Sigmoid colon (tissue), 7 donors: ENCODE measurements around the gene APOH. TPM values are rescaled to one million over a fixed set of nuclear protein-coding genes. Genes with fewer than 3 reads are reported as not detected.

Source experiments
- DNase-seq: peaks from one replicate; pipeline ENCODE4 v3.0.0-alpha.2; 2019
- H3K27ac ChIP-seq, 4 donors: fragments of 200-600 bp; sonication (generic); one replicate each; pipeline ENCODE4 v1.5.1; 2016 to 2019; ENCODE audit warnings: mild to moderate bottlenecking in 1 of 4
- H3K27me3 ChIP-seq, 3 donors: fragments of 200-600 bp; sonication (generic); one replicate each; pipeline ENCODE4 v1.5.1; 2019; ENCODE audit warnings: mild to moderate bottlenecking in 1 of 3
- H3K36me3 ChIP-seq, 4 donors: fragments of 200-600 bp; sonication (generic); one replicate each; pipeline ENCODE4 v1.5.1; 2016 to 2019
- H3K4me1 ChIP-seq, 4 donors: fragments of 200-600 bp; sonication (generic); one replicate each; pipeline ENCODE4 v1.5.1; 2017 to 2019
- H3K4me3 ChIP-seq, 4 donors: fragments of 200-600 bp; sonication (generic); one replicate each; pipeline ENCODE4 v1.5.1; 2017 to 2019; ENCODE audit warnings: mild to moderate bottlenecking in 2 of 4, moderate library complexity in 1 of 4
- H3K9me3 ChIP-seq, 4 donors: fragments of 200-600 bp in 3 of 4; sonication (generic) in 3 of 4; one replicate each; pipeline versions ENCODE4 v1.5.1 to v1.6.1; 2013 to 2019
- EP300 ChIP-seq, 4 donors: sonication (generic); formaldehyde crosslinking; IDR thresholded peaks; one replicate each; pipeline ENCODE4 v1.6.1; 2017; ENCODE audit warnings: antibody characterized with exemption in 4 of 4
- POLR2A ChIP-seq, 2 donors: fragments of 450-650 bp; IDR thresholded peaks; one replicate each; pipeline ENCODE4 v1.6.1; 2016; ENCODE audit warnings: antibody characterized with exemption in 2 of 2, mild to moderate bottlenecking in 2 of 2, moderate library complexity in 2 of 2
- POLR2AphosphoS5 ChIP-seq, 4 donors: sonication (generic); formaldehyde crosslinking; IDR thresholded peaks; one replicate each; pipeline ENCODE4 v1.6.1; 2017; ENCODE audit warnings: antibody characterized with exemption in 4 of 4
- WGBS, 2 donors: extraction: QIAGEN DNeasy Blood & Tissue Kit; methylation state at CpG; one replicate each; pipeline ENCODE4 v1.1.7; 2013; 5-methylcytosine and 5-hydroxymethylcytosine counted together
- intact Hi-C: fragments of 100-400 bp; cut with DNase I; formaldehyde crosslinking; loops from one replicate; pipeline ENCODE4 v1.15.1; 2023
- polyA plus RNA-seq, 3 donors: library from polyadenylated mRNA; stranded (reverse); fragments of 200-250 nt; gene quantifications; one replicate each; pipeline ENCODE4 v1.2.3, GENCODE V29; 2013
- total RNA-seq, 4 donors: library from RNA; depleted of rRNA; stranded (reverse); fragments of >200 nt; gene quantifications; one replicate each; pipeline ENCODE4 v1.1.0, GENCODE V29; 2016
- TF ChIP-seq, protein P1 (sequence below), 4 experiments: fragments of 450-650 bp in 3 of 4; fragments of 200-600 bp in 1 of 4; IDR thresholded peaks; one replicate each; pipeline ENCODE4 v1.5.1; 2016 to 2019; ENCODE audit warnings: antibody characterized with exemption in 4 of 4, mild to moderate bottlenecking in 3 of 4, moderate library complexity in 2 of 4
- donor health status: healthy with polysubstance abuse.
- donor health status: Bipolar disorder and iron deficiency.
- donor health status: healthy.

The APOH gene
- total and polyA plus RNA-seq, 7 donors: 0.20 to 0.71 TPM; not detected in 5

GRCh38 chr17:66184392-66184791, 44.8 kb downstream of the APOH start:
- peaks cover 0 to 2% (median 0%) of the 10 kb centered on the region in 4 donors for H3K4me1 ChIP-seq
- no peaks in the 10 kb centered on the region for H3K9me3 ChIP-seq
- TF ChIP-seq, protein P1, sequence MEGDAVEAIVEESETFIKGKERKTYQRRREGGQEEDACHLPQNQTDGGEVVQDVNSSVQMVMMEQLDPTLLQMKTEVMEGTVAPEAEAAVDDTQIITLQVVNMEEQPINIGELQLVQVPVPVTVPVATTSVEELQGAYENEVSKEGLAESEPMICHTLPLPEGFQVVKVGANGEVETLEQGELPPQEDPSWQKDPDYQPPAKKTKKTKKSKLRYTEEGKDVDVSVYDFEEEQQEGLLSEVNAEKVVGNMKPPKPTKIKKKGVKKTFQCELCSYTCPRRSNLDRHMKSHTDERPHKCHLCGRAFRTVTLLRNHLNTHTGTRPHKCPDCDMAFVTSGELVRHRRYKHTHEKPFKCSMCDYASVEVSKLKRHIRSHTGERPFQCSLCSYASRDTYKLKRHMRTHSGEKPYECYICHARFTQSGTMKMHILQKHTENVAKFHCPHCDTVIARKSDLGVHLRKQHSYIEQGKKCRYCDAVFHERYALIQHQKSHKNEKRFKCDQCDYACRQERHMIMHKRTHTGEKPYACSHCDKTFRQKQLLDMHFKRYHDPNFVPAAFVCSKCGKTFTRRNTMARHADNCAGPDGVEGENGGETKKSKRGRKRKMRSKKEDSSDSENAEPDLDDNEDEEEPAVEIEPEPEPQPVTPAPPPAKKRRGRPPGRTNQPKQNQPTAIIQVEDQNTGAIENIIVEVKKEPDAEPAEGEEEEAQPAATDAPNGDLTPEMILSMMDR (IDR thresholded peaks at IDR 0.05): no peak
- TF ChIP-seq POLR2A (IDR thresholded peaks at IDR 0.05): no peak
- TF ChIP-seq POLR2AphosphoS5 (IDR thresholded peaks at IDR 0.05): no peak
- no peak for TF ChIP-seq EP300 (IDR thresholded peaks at IDR 0.05)
- intact Hi-C loops: no loop called here
- no peak overlapping the region for H3K27ac ChIP-seq
- H3K27me3 ChIP-seq: no peaks in the 10 kb centered on the region
- peaks cover 0 to 14% (median 0%) of the 10 kb centered on the region in 4 donors for H3K36me3 ChIP-seq
- no peak overlapping the region for H3K4me3 ChIP-seq
- 100% methylated on average over 1 of the region's 1 CpG for WGBS, 2 donors
- DNase-seq: no peak

GRCh38 chr17:66183529-66183928, 45.7 kb downstream of the APOH start:
- H3K4me3 ChIP-seq: no peak overlapping the region
- DNase-seq: no peak
- TF ChIP-seq EP300 (IDR thresholded peaks at IDR 0.05) (no peak), POLR2A (IDR thresholded peaks at IDR 0.05) (no peak), POLR2AphosphoS5 (IDR thresholded peaks at IDR 0.05) (no peak)
- TF ChIP-seq, protein P1 (IDR thresholded peaks at IDR 0.05): no peak
- intact Hi-C loops: no loop called here
- H3K4me1 ChIP-seq: no peaks in the 10 kb centered on the region
- H3K9me3 ChIP-seq: no peaks in the 10 kb centered on the region
- peaks cover 0 to 14% (median 0%) of the 10 kb centered on the region in 4 donors for H3K36me3 ChIP-seq
- H3K27ac ChIP-seq: no peak overlapping the region
- no peaks in the 10 kb centered on the region for H3K27me3 ChIP-seq

DNA sequence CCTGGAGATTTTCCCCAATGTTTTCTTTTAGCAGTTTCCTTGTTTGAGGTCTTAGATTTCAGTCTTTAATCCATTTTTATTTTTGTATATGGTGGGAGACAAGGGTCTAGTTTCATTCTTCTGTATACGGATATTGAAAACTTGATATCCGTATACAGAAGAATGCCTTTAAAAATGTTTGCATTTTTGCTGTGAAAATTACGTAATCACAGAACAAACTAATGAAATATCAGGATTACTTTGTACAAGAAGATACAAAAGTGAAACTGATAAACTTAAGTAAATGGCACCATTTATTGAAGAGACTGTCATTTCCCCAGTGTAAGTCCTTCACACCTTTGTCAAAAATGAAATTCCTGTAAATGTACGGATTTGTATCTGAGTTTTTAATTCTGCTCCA, 50.6 kb downstream of the APOH start:
- H3K4me3 ChIP-seq: no peak overlapping the region
- DNase-seq: no peak
- TF ChIP-seq, protein P1 (IDR thresholded peaks at IDR 0.05): no peak
- no peak for TF ChIP-seq POLR2A (IDR thresholded peaks at IDR 0.05)
- no peak for TF ChIP-seq EP300 (IDR thresholded peaks at IDR 0.05)
- TF ChIP-seq POLR2AphosphoS5 (IDR thresholded peaks at IDR 0.05): no peak
- H3K27ac ChIP-seq: no peak overlapping the region
- H3K36me3 ChIP-seq: peaks cover 0 to 14% (median 0%) of the 10 kb centered on the region in 4 donors
- intact Hi-C loops: no loop called here
- no peaks in the 10 kb centered on the region for H3K9me3 ChIP-seq
- no peaks in the 10 kb centered on the region for H3K27me3 ChIP-seq
- no peaks in the 10 kb centered on the region for H3K4me1 ChIP-seq
- 96% methylated on average over 4 of the region's 4 CpGs for WGBS, 2 donors

- intact Hi-C loops: no loop called here
- Histone ChIP-seq H3K27me3 (no peaks in the 10 kb centered on the region), H3K36me3 (peaks cover 0 to 11% (median 0%) of the 10 kb centered on the region in 4 donors), H3K4me3 (no peak overlapping the region), H3K27ac (no peak overlapping the region), H3K4me1 (no peaks in the 10 kb centered on the region), H3K9me3 (no peaks in the 10 kb centered on the region)
- no peak for DNase-seq
- no peak for TF ChIP-seq POLR2AphosphoS5 (IDR thresholded peaks at IDR 0.05)
- no peak for TF ChIP-seq EP300 (IDR thresholded peaks at IDR 0.05)
- TF ChIP-seq, protein P1 (IDR thresholded peaks at IDR 0.05): no peak
- no peak for TF ChIP-seq POLR2A (IDR thresholded peaks at IDR 0.05)
Measured at GRCh38 chr17:66177048-66177447, 52.2 kb downstream of the APOH start.

GRCh38 chr17:66175892-66176291, 53.3 kb downstream of the APOH start:
- WGBS, 2 donors: 21 to 48% methylated on average over 1 of the region's 1 CpG
- no peak overlapping the region for H3K4me3 ChIP-seq
- H3K9me3 ChIP-seq: no peaks in the 10 kb centered on the region
- no peak overlapping the region for H3K27ac ChIP-seq
- no peak for DNase-seq
- H3K36me3 ChIP-seq: no peaks in the 10 kb centered on the region
- no peaks in the 10 kb centered on the region for H3K27me3 ChIP-seq
- no peaks in the 10 kb centered on the region for H3K4me1 ChIP-seq
- intact Hi-C loops: no loop called here
- TF ChIP-seq POLR2AphosphoS5 (IDR thresholded peaks at IDR 0.05) (no peak), EP300 (IDR thresholded peaks at IDR 0.05) (no peak), POLR2A (IDR thresholded peaks at IDR 0.05) (no peak)
- TF ChIP-seq, protein P1 (IDR thresholded peaks at IDR 0.05): no peak
